IMR-90 (cell line): ENCODE data around the gene SKIL.

Experiments used
- BHLHE40 ChIP-seq: fragments of 150-350 bp; IDR thresholded peaks from 2 replicates; pipeline ENCODE4 v1.6.1; 2016; ENCODE audit warnings: mild to moderate bottlenecking, low read depth, low read length
- CTCF ChIP-seq: conservative IDR thresholded peaks from 2 replicates; pipeline ENCODE4 v1.5.1; 2012; ENCODE audit warnings: mild to moderate bottlenecking, low read depth, low read length, improper control_type of control experiment
- USF2 ChIP-seq: fragments of 150-350 bp; IDR thresholded peaks from 2 replicates; pipeline ENCODE4 v1.6.1; 2017; ENCODE audit warnings: mild to moderate bottlenecking, antibody characterized with exemption, low read length, low read depth

GRCh38 chr3:170423001-170423615 lies 65.6 kb downstream of the SKIL start:
- no peak for TF ChIP-seq CTCF
- TF ChIP-seq USF2 = no peak
- no peak for TF ChIP-seq BHLHE40
